Measurements from ENCODE around the gene KCNJ6. TPM values are rescaled to one million over a fixed set of nuclear protein-coding genes. Genes with fewer than 3 reads are reported as not detected.

Gene KCNJ6
- total RNA-seq, 1 donor from 2014 or later, result 0.52 TPM

DNA sequence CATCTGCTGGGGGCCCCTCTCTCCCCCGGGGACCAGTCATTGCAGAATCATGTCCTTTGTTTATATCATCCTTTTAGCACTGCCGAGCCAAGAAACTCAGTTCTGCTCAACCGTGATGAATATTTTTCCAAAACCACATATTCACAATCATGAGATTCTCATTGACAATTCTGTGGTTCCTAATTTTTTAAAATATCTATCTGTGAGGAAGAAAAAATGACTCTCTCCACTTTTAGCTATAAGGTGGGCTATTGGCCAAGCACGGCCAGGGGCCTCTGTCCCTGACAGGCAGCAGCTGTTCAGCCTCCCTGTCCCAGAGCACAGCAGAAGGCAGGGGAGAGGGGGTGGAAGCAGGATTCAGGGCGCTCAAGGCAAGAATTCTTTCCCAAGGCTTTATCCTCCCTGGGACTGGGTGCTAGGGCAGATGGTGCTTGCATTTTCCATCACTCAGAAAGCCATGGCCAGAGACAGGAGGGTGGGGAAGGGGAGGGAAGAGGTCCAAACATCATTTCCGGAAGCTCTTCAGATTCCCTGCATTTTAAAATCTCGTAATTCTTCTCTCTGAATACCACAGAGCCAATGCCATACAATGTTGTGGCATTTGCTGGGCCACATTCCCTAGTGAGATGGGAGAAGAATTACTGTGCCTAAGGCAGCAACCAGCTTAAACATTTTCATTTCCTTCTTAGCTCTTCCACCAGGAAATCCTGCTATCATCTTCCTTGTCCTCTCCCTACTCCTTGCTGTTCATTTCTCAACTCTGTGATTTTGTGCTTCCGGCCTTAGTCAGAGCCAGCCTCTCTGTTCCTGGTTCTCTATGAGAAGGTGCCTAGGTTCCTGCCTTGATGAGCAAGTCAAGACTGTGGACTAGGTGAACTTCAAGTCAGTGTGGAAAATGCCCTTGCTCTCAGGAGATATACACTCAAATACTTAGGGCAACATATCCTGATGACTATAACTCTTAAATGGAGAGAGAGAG, 60.3 kb downstream of the KCNJ6 start:
- Histone ChIP-seq H3K36me3 (ENCODE audit: control insufficient read depth in 3 of 3, insufficient read depth in 3 of 3, low read length in 3 of 3) (no peaks in the 10 kb centered on the region), H3K4me1 (ENCODE audit: control insufficient read depth in 3 of 3, insufficient read depth in 3 of 3, low read length in 3 of 3) (no peaks in the 10 kb centered on the region), H3K27me3 (ENCODE audit: control insufficient read depth in 3 of 3, insufficient read depth in 3 of 3, low read length in 3 of 3) (peaks cover 0 to 2% (median 2%) of the 10 kb centered on the region in 3 donors), H3K9me3 (ENCODE audit: control insufficient read depth in 3 of 3, low read length in 3 of 3) (peaks cover 0 to 8% (median 2%) of the 10 kb centered on the region in 3 donors), H3K27ac (ENCODE audit: low read depth, low read length) (no peak overlapping the region), H3K4me3 (ENCODE audit: low read length in 3 of 3) (no peak overlapping the region), H3K9ac (ENCODE audit: low read depth in 1 of 3, low read length in 3 of 3) (no peak overlapping the region)

- Histone ChIP-seq H3K27me3 (ENCODE audit: control insufficient read depth in 3 of 3, insufficient read depth in 3 of 3, low read length in 3 of 3) (peaks cover 0 to 2% (median 2%) of the 10 kb centered on the region in 3 donors), H3K9ac (ENCODE audit: low read depth in 1 of 3, low read length in 3 of 3) (no peak overlapping the region), H3K4me1 (ENCODE audit: control insufficient read depth in 3 of 3, insufficient read depth in 3 of 3, low read length in 3 of 3) (no peaks in the 10 kb centered on the region), H3K4me3 (ENCODE audit: low read length in 3 of 3) (no peak overlapping the region), H3K36me3 (ENCODE audit: control insufficient read depth in 3 of 3, insufficient read depth in 3 of 3, low read length in 3 of 3) (no peaks in the 10 kb centered on the region), H3K27ac (ENCODE audit: low read depth, low read length) (no peak overlapping the region), H3K9me3 (ENCODE audit: control insufficient read depth in 3 of 3, low read length in 3 of 3) (peaks cover 0 to 8% (median 2%) of the 10 kb centered on the region in 3 donors)
Measured at GRCh38 chr21:37855271-37855646, 61.0 kb downstream of the KCNJ6 start.

- H3K4me1 ChIP-seq (ENCODE audit: control insufficient read depth in 3 of 3, insufficient read depth in 3 of 3, low read length in 3 of 3), result peaks cover 0 to 3% (median 0%) of the 10 kb centered on the region in 3 donors
- H3K27me3 ChIP-seq (ENCODE audit: control insufficient read depth in 3 of 3, insufficient read depth in 3 of 3, low read length in 3 of 3), result peaks cover 2 to 7% (median 6%) of the 10 kb centered on the region in 3 donors
- H3K27ac ChIP-seq (ENCODE audit: low read depth, low read length), result no peak overlapping the region
- H3K36me3 ChIP-seq (ENCODE audit: control insufficient read depth in 3 of 3, insufficient read depth in 3 of 3, low read length in 3 of 3), result no peaks in the 10 kb centered on the region
- no peak overlapping the region for H3K9ac ChIP-seq (ENCODE audit: low read depth in 1 of 3, low read length in 3 of 3)
- peaks cover 0 to 4% (median 0%) of the 10 kb centered on the region in 3 donors for H3K9me3 ChIP-seq (ENCODE audit: control insufficient read depth in 3 of 3, low read length in 3 of 3)
- no peak overlapping the region for H3K4me3 ChIP-seq (ENCODE audit: low read length in 3 of 3)
Measured at GRCh38 chr21:37849506-37850102, 66.7 kb downstream of the KCNJ6 start.

DNA sequence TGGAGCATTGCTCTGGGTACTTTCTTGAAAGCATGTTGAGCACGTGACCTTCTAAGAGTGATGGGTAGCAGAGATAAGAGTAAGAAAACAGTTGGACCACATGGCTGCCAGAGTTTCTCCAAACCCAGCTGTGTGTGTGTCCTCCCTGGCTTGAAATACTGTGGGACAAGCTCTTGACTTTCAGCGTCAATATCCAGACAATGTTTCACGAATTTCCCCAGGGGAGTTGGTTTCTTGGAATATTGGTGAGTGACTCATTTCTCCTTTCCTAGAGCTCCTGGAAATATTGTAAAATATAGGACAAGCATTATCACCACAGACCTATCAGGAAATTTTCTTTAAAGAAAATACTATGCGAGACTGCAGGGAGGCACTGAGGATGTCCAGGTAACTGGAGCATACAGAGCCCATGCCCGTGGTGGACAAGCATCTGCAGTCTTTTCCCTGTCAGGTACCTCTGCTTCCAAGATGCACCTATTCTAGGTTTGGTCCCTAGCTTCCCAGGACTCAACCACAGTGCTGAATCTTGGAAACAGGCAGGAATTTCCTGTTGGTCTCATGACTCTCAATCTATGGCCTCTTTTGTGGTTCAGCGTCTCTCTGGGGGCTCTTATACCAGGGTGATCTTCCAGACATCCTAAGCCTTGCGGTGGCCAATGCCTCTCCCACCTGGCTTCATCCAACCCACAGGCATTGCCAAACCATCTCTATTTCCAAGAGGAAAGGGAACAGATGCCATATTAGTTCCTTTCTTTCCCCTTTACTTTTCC, 67.4 kb downstream of the KCNJ6 start:
- peaks cover 0 to 3% (median 0%) of the 10 kb centered on the region in 3 donors for H3K4me1 ChIP-seq (ENCODE audit: control insufficient read depth in 3 of 3, insufficient read depth in 3 of 3, low read length in 3 of 3)
- peaks cover 0 to 4% (median 0%) of the 10 kb centered on the region in 3 donors for H3K9me3 ChIP-seq (ENCODE audit: control insufficient read depth in 3 of 3, low read length in 3 of 3)
- H3K27ac ChIP-seq (ENCODE audit: low read depth, low read length), result no peak overlapping the region
- H3K4me3 ChIP-seq (ENCODE audit: low read length in 3 of 3), result no peak overlapping the region
- peaks cover 2 to 7% (median 6%) of the 10 kb centered on the region in 3 donors for H3K27me3 ChIP-seq (ENCODE audit: control insufficient read depth in 3 of 3, insufficient read depth in 3 of 3, low read length in 3 of 3)
- H3K36me3 ChIP-seq (ENCODE audit: control insufficient read depth in 3 of 3, insufficient read depth in 3 of 3, low read length in 3 of 3), result no peaks in the 10 kb centered on the region
- H3K9ac ChIP-seq (ENCODE audit: low read depth in 1 of 3, low read length in 3 of 3), result no peak overlapping the region

- peaks cover 0 to 3% (median 0%) of the 10 kb centered on the region in 3 donors for H3K4me1 ChIP-seq (ENCODE audit: control insufficient read depth in 3 of 3, insufficient read depth in 3 of 3, low read length in 3 of 3)
- H3K27me3 ChIP-seq (ENCODE audit: control insufficient read depth in 3 of 3, insufficient read depth in 3 of 3, low read length in 3 of 3), result peaks cover 0 to 7% (median 4%) of the 10 kb centered on the region in 3 donors
- no peaks in the 10 kb centered on the region for H3K36me3 ChIP-seq (ENCODE audit: control insufficient read depth in 3 of 3, insufficient read depth in 3 of 3, low read length in 3 of 3)
- H3K9me3 ChIP-seq (ENCODE audit: control insufficient read depth in 3 of 3, low read length in 3 of 3), result no peaks in the 10 kb centered on the region
- H3K27ac ChIP-seq (ENCODE audit: low read depth, low read length), result no peak overlapping the region
- H3K4me3 ChIP-seq (ENCODE audit: low read length in 3 of 3), result no peak overlapping the region
- H3K9ac ChIP-seq (ENCODE audit: low read depth in 1 of 3, low read length in 3 of 3), result no peak overlapping the region
Measured at GRCh38 chr21:37845535-37845934, 70.7 kb downstream of the KCNJ6 start.

DNA sequence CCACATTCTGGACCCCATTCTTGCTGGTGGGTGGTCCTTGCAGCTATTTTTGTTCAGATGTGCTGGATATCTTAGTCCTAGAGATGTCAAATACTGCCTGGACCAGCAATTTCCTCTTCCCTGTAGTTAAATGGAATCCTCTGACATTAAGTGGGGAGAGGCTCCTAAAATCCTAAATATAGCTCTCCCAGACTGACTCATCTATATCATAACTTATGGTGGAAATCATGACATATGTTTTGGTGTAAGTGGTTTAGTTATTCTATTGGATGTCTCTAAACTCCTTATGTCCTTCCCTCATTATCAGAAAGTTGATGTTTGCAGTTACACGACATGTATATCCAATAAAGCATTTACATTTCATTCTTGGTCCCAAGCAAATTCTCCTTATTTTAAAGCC, 73.1 kb downstream of the KCNJ6 start:
- no peaks in the 10 kb centered on the region for H3K36me3 ChIP-seq (ENCODE audit: control insufficient read depth in 3 of 3, insufficient read depth in 3 of 3, low read length in 3 of 3)
- no peaks in the 10 kb centered on the region for H3K9me3 ChIP-seq (ENCODE audit: control insufficient read depth in 3 of 3, low read length in 3 of 3)
- H3K4me1 ChIP-seq (ENCODE audit: control insufficient read depth in 3 of 3, insufficient read depth in 3 of 3, low read length in 3 of 3), result no peaks in the 10 kb centered on the region
- H3K27ac ChIP-seq (ENCODE audit: low read depth, low read length), result no peak overlapping the region
- H3K9ac ChIP-seq (ENCODE audit: low read depth in 1 of 3, low read length in 3 of 3), result no peak overlapping the region
- peaks cover 0 to 4% (median 0%) of the 10 kb centered on the region in 3 donors for H3K27me3 ChIP-seq (ENCODE audit: control insufficient read depth in 3 of 3, insufficient read depth in 3 of 3, low read length in 3 of 3)
- H3K4me3 ChIP-seq (ENCODE audit: low read length in 3 of 3), result no peak overlapping the region

DNA sequence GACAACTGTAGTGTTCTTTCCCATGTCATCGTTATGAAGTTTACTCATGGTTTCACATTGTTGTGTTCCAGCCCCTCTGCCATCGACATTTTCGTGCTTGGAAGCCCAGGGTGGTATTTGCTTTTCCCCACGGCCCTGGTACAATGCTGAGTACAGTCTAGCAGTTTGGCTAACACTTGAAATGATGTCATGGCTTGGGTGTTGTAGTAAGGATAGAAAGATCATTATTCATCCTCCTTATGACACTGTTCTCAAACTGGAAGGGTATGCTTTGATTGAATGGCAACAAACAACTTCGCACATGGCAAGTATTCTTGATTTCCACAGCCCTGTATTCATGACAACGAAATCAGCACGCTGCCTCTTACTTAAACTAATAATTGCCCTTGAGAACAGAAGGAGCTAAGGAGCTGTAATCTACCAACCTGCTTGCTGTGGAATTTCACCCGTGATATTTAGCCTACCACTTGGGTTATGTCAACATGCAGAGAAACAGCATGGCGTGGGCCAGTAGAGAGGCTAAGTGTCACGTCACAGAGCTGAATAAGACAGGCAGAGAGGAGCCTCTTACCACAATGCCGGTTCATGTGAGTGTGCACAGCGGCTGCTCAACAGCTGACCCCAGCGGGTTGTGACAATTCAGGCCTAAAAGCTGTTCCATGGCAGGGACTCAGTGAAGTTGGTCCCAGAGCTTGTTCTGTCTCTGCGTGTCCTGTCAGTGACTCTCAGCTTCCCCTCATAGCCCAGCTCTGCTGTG, 73.9 kb downstream of the KCNJ6 start:
- H3K27me3 ChIP-seq (ENCODE audit: control insufficient read depth in 3 of 3, insufficient read depth in 3 of 3, low read length in 3 of 3), result no peaks in the 10 kb centered on the region
- no peaks in the 10 kb centered on the region for H3K36me3 ChIP-seq (ENCODE audit: control insufficient read depth in 3 of 3, insufficient read depth in 3 of 3, low read length in 3 of 3)
- H3K9ac ChIP-seq (ENCODE audit: low read depth in 1 of 3, low read length in 3 of 3), result no peak overlapping the region
- H3K27ac ChIP-seq (ENCODE audit: low read depth, low read length), result no peak overlapping the region
- no peak overlapping the region for H3K4me3 ChIP-seq (ENCODE audit: low read length in 3 of 3)
- no peaks in the 10 kb centered on the region for H3K4me1 ChIP-seq (ENCODE audit: control insufficient read depth in 3 of 3, insufficient read depth in 3 of 3, low read length in 3 of 3)
- no peaks in the 10 kb centered on the region for H3K9me3 ChIP-seq (ENCODE audit: control insufficient read depth in 3 of 3, low read length in 3 of 3)

- Histone ChIP-seq H3K9me3 (ENCODE audit: control insufficient read depth in 3 of 3, low read length in 3 of 3) (no peaks in the 10 kb centered on the region), H3K27ac (ENCODE audit: low read depth, low read length) (no peak overlapping the region), H3K9ac (ENCODE audit: low read depth in 1 of 3, low read length in 3 of 3) (no peak overlapping the region), H3K4me1 (ENCODE audit: control insufficient read depth in 3 of 3, insufficient read depth in 3 of 3, low read length in 3 of 3) (no peaks in the 10 kb centered on the region), H3K36me3 (ENCODE audit: control insufficient read depth in 3 of 3, insufficient read depth in 3 of 3, low read length in 3 of 3) (no peaks in the 10 kb centered on the region), H3K27me3 (ENCODE audit: control insufficient read depth in 3 of 3, insufficient read depth in 3 of 3, low read length in 3 of 3) (peaks cover 0 to 7% (median 2%) of the 10 kb centered on the region in 3 donors), H3K4me3 (ENCODE audit: low read length in 3 of 3) (no peak overlapping the region)
Measured at GRCh38 chr21:37837381-37837780, 78.9 kb downstream of the KCNJ6 start.

DNA sequence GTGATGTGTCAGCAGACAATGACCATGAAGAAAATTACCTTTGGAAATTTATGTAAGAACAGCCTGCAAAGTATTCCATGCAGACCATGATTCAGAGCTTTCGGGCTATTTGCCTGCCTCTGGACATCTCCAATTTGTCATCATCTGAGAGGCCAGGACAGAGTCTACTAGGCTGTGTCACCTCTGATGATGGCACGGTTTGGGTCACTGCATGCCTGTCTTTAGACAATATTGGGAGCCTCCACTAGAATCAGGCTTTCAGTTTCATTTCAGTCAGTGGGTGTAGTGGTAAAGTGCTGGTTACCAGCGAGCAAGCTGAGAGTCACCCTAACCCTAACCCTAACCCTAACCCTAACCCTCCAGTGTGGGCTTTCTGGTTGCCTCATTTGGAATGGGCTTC, 80.8 kb downstream of the KCNJ6 start:
- H3K4me1 ChIP-seq (ENCODE audit: control insufficient read depth in 3 of 3, insufficient read depth in 3 of 3, low read length in 3 of 3), result no peaks in the 10 kb centered on the region
- no peak overlapping the region for H3K4me3 ChIP-seq (ENCODE audit: low read length in 3 of 3)
- H3K9me3 ChIP-seq (ENCODE audit: control insufficient read depth in 3 of 3, low read length in 3 of 3), result no peaks in the 10 kb centered on the region
- no peak overlapping the region for H3K27ac ChIP-seq (ENCODE audit: low read depth, low read length)
- peaks cover 0 to 7% (median 2%) of the 10 kb centered on the region in 3 donors for H3K27me3 ChIP-seq (ENCODE audit: control insufficient read depth in 3 of 3, insufficient read depth in 3 of 3, low read length in 3 of 3)
- no peaks in the 10 kb centered on the region for H3K36me3 ChIP-seq (ENCODE audit: control insufficient read depth in 3 of 3, insufficient read depth in 3 of 3, low read length in 3 of 3)
- H3K9ac ChIP-seq (ENCODE audit: low read depth in 1 of 3, low read length in 3 of 3), result no peak overlapping the region

All from skeletal muscle tissue (tissue), 4 donors.